ENCODE results near the gene PLEKHA7. TPM values are rescaled to one million over a fixed set of nuclear protein-coding genes. Genes with fewer than 3 reads are reported as not detected.

Gene PLEKHA7
- polyA plus RNA-seq, 4 donors = 28.1 to 69.3 (median 57.5) TPM

DNA sequence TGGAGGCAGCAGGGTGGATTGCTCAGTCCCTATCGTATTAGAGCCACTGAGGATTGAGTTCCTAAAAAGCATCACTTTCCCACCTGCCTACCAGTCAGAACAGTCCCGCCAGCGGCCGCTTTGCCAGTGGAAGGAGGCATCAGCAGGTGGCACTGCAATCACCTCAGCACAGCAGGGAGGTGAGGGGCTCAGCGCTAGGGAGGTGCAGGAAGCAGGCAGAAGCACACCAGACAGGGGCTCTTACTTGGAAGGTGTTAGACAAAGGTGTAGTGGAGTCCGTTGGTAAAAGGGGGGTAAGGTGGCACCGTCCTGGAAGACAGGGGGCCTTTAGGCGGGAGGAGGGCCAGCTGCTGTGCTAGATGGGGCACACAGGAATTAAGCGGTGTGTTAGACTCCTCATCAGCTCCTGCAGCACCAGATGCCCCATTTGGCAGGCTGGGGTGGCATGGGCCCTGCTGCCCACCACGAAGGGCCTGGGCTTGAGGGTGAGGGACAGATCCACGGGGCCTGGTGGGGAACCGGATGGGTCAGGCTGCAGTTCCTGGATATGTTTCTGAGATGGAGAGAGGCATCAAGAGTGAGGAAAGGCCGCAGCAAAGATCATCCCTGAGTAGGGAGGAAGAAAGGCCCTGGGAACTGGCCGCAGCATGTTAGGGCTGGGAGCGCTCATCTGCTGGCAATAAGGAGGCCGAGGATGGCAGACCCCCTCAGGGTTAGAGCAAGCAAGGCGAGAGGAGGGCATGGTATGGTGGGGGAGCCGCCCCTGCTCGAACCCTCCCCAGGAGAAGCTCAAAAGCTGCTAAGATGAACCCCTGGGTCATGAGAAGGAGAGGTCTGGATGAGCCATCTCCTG, 233.3 kb downstream of the PLEKHA7 start:
- FAIRE-seq (no peak), DNase-seq (no peak)
- Histone ChIP-seq H3K27ac (ENCODE audit: low read depth in 1 of 3, low read length in 2 of 3) (no peak overlapping the region), H3K9me3 (ENCODE audit: control insufficient read depth in 2 of 2, insufficient read depth in 1 of 2, low read depth in 1 of 2, low read length in 1 of 2) (no peaks in the 10 kb centered on the region), H3K27me3 (ENCODE audit: control insufficient read depth in 3 of 3, insufficient read depth in 3 of 3, low read length in 3 of 3) (no peaks in the 10 kb centered on the region), H3K4me3 (ENCODE audit: low read depth in 1 of 3, low read length in 3 of 3) (no peak overlapping the region), H3K4me1 (ENCODE audit: control insufficient read depth in 3 of 3, insufficient read depth in 2 of 3, low read depth in 1 of 3, low read length in 2 of 3) (peaks cover 0 to 7% (median 0%) of the 10 kb centered on the region in 3 donors), H3K36me3 (ENCODE audit: control insufficient read depth in 3 of 3, insufficient read depth in 2 of 3, low read depth in 1 of 3, low read length in 3 of 3) (peaks cover 0 to 87% (median 15%) of the 10 kb centered on the region in 3 donors)
- WGBS, 3 donors = 89 to 91% (median 90%) methylated on average over 19 of the region's 19 CpGs

- 92 to 97% (median 95%) methylated on average over 2 of the region's 2 CpGs for WGBS, 3 donors
- Histone ChIP-seq H3K9me3 (ENCODE audit: control insufficient read depth in 2 of 2, insufficient read depth in 1 of 2, low read depth in 1 of 2, low read length in 1 of 2) (no peaks in the 10 kb centered on the region), H3K36me3 (ENCODE audit: control insufficient read depth in 3 of 3, insufficient read depth in 2 of 3, low read depth in 1 of 3, low read length in 3 of 3) (peaks cover 0 to 85% (median 17%) of the 10 kb centered on the region in 3 donors), H3K4me3 (ENCODE audit: low read depth in 1 of 3, low read length in 3 of 3) (no peak overlapping the region), H3K27ac (ENCODE audit: low read depth in 1 of 3, low read length in 2 of 3) (no peak overlapping the region), H3K27me3 (ENCODE audit: control insufficient read depth in 3 of 3, insufficient read depth in 3 of 3, low read length in 3 of 3) (no peaks in the 10 kb centered on the region), H3K4me1 (ENCODE audit: control insufficient read depth in 3 of 3, insufficient read depth in 2 of 3, low read depth in 1 of 3, low read length in 2 of 3) (peaks cover 0 to 3% (median 0%) of the 10 kb centered on the region in 3 donors)
- DNase-seq = no peak
- no peak for FAIRE-seq
Observed at GRCh38 chr11:16780146-16780545, 234.1 kb downstream of the PLEKHA7 start.

DNA sequence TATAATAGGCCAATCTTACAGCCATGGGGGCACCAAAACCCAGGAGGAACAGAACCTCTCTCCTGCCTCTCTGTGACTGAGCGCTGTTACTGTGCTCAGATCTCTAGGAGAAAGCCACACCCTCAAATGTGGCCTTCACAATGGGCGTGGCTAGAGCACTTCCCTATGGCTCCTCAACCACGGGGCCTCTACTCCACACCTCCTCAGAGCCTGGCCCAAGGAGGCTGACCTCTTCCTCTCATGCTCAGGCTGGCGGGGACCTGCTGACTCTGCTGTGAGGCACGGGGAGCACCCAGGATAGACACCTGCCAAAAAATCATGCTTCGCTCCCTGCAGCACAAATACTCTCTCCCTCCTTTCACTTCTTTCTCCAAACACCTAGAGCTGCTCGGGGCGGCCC, 234.8 kb downstream of the PLEKHA7 start:
- Histone ChIP-seq H3K36me3 (ENCODE audit: control insufficient read depth in 3 of 3, insufficient read depth in 2 of 3, low read depth in 1 of 3, low read length in 3 of 3) (peaks cover 0 to 84% (median 17%) of the 10 kb centered on the region in 3 donors), H3K4me3 (ENCODE audit: low read depth in 1 of 3, low read length in 3 of 3) (no peak overlapping the region), H3K27ac (ENCODE audit: low read depth in 1 of 3, low read length in 2 of 3) (no peak overlapping the region), H3K4me1 (ENCODE audit: control insufficient read depth in 3 of 3, insufficient read depth in 2 of 3, low read depth in 1 of 3, low read length in 2 of 3) (peaks cover 0 to 5% (median 0%) of the 10 kb centered on the region in 3 donors), H3K9me3 (ENCODE audit: control insufficient read depth in 2 of 2, insufficient read depth in 1 of 2, low read depth in 1 of 2, low read length in 1 of 2) (no peaks in the 10 kb centered on the region), H3K27me3 (ENCODE audit: control insufficient read depth in 3 of 3, insufficient read depth in 3 of 3, low read length in 3 of 3) (no peaks in the 10 kb centered on the region)
- FAIRE-seq (no peak), DNase-seq (peak; percentile 53 to 69)
- 69 to 76% (median 73%) methylated on average over 8 of the region's 8 CpGs for WGBS, 3 donors

DNA sequence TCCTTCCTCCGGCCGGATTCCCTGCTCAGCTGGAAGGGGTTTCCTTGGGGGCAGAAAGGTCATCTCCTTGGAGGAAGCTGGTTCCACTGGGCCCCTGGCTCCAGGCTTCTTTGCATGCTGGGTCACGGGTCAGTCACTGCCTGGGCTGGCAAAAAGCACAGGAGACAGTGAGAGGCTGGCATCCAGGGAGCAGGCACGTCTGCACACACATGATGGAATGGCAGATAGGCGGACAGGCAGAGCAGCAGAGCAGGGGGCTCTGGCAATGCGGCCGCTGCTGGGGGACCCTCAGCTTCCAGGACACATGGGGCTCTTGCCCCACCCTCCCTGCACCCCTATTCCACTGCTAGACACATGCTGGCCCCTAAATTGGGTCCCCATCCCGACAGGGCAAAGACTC, 235.3 kb downstream of the PLEKHA7 start:
- Histone ChIP-seq H3K4me1 (ENCODE audit: control insufficient read depth in 3 of 3, insufficient read depth in 2 of 3, low read depth in 1 of 3, low read length in 2 of 3) (peaks cover 0 to 5% (median 0%) of the 10 kb centered on the region in 3 donors), H3K4me3 (ENCODE audit: low read depth in 1 of 3, low read length in 3 of 3) (no peak overlapping the region), H3K36me3 (ENCODE audit: control insufficient read depth in 3 of 3, insufficient read depth in 2 of 3, low read depth in 1 of 3, low read length in 3 of 3) (peaks cover 0 to 84% (median 17%) of the 10 kb centered on the region in 3 donors), H3K27ac (ENCODE audit: low read depth in 1 of 3, low read length in 2 of 3) (no peak overlapping the region), H3K9me3 (ENCODE audit: control insufficient read depth in 2 of 2, insufficient read depth in 1 of 2, low read depth in 1 of 2, low read length in 1 of 2) (no peaks in the 10 kb centered on the region), H3K27me3 (ENCODE audit: control insufficient read depth in 3 of 3, insufficient read depth in 3 of 3, low read length in 3 of 3) (no peaks in the 10 kb centered on the region)
- FAIRE-seq (no peak), DNase-seq (no peak)
- 83 to 91% (median 88%) methylated on average over 8 of the region's 8 CpGs for WGBS, 3 donors

DNA sequence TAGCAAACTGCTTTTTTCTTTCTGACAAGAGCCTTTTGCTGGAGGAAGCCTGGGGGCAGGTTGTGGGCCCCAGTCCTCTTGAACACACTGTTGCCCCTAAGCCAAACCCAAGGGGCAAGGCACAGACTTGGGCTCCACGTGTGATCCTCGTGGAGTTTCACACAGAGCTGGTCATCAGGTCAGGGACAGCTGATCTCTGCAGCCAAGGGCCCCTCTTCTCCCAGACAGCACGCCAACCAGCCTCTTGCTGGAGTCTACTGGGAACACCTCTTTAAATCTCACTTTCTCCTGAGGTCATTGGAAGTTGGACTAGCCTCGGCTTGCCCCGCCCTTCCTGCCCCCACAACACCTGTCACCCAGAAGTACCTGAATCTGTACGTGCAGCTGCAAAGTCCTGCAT, 235.9 kb downstream of the PLEKHA7 start:
- Histone ChIP-seq H3K36me3 (ENCODE audit: control insufficient read depth in 3 of 3, insufficient read depth in 2 of 3, low read depth in 1 of 3, low read length in 3 of 3) (peaks cover 0 to 81% (median 17%) of the 10 kb centered on the region in 3 donors), H3K4me3 (ENCODE audit: low read depth in 1 of 3, low read length in 3 of 3) (no peak overlapping the region), H3K27ac (ENCODE audit: low read depth in 1 of 3, low read length in 2 of 3) (no peak overlapping the region), H3K4me1 (ENCODE audit: control insufficient read depth in 3 of 3, insufficient read depth in 2 of 3, low read depth in 1 of 3, low read length in 2 of 3) (peaks cover 0 to 5% (median 0%) of the 10 kb centered on the region in 3 donors), H3K9me3 (ENCODE audit: control insufficient read depth in 2 of 2, insufficient read depth in 1 of 2, low read depth in 1 of 2, low read length in 1 of 2) (no peaks in the 10 kb centered on the region), H3K27me3 (ENCODE audit: control insufficient read depth in 3 of 3, insufficient read depth in 3 of 3, low read length in 3 of 3) (no peaks in the 10 kb centered on the region)
- whole genome bisulfite sequencing, 3 donors = 47 to 80% (median 60%) methylated on average over 6 of the region's 6 CpGs
- DNase-seq (no peak), FAIRE-seq (no peak)

- DNase-seq (no peak), FAIRE-seq (no peak)
- Histone ChIP-seq H3K4me1 (ENCODE audit: control insufficient read depth in 3 of 3, insufficient read depth in 2 of 3, low read depth in 1 of 3, low read length in 2 of 3) (peaks cover 0 to 5% (median 0%) of the 10 kb centered on the region in 3 donors), H3K36me3 (ENCODE audit: control insufficient read depth in 3 of 3, insufficient read depth in 2 of 3, low read depth in 1 of 3, low read length in 3 of 3) (peaks cover 0 to 79% (median 13%) of the 10 kb centered on the region in 3 donors), H3K9me3 (ENCODE audit: control insufficient read depth in 2 of 2, insufficient read depth in 1 of 2, low read depth in 1 of 2, low read length in 1 of 2) (no peaks in the 10 kb centered on the region), H3K4me3 (ENCODE audit: low read depth in 1 of 3, low read length in 3 of 3) (no peak overlapping the region), H3K27ac (ENCODE audit: low read depth in 1 of 3, low read length in 2 of 3) (no peak overlapping the region), H3K27me3 (ENCODE audit: control insufficient read depth in 3 of 3, insufficient read depth in 3 of 3, low read length in 3 of 3) (no peaks in the 10 kb centered on the region)
- 82 to 92% (median 90%) methylated on average over 3 of the region's 3 CpGs for whole genome bisulfite sequencing, 3 donors
Observed at GRCh38 chr11:16777613-16777975, 236.6 kb downstream of the PLEKHA7 start.

DNA sequence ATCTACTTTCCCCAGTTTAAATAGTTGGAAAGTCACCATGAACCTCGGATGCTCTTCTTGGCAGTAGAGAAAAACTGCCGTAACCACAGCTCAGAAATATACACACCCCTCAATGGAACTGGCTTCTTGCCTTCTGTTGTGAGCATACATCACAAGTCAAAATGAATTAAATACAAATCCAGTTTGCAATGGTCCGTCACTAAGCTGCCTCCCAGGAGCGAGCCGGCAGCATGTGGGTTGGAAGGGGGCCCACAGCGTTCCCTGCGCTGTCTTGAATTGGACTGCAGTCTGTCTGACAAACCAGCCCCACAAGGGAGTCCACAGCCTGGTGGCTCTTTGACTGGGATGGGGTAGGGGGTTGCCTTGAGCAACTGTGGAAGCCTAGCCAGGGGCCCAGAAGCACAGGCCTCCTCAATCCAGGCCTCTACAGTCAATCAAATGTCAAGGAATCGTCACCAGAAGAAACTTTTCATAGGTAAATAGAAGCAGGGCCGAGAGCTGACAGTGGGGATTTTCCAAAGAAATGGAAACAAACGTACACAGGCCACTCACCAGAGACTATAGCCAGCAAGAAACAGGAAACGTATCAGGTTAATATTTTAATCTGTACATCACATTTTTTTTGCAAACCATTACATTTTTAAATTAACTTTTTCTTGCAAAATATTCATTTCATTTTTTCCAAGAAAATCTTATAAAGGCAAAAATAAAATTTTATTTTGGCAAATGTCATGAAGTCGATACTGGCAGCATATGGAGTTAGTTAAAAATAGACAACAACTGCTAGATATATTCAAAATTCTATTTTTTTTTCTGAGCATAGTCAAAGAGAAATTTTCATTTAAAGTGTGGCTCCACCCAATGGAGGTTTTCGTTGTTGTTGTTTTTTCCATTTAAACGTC, 237.3 kb downstream of the PLEKHA7 start:
- no peak overlapping the region for H3K27ac ChIP-seq (ENCODE audit: low read depth in 1 of 3, low read length in 2 of 3)
- 67 to 86% (median 83%) methylated on average over 14 of the region's 14 CpGs for WGBS, 3 donors
- H3K4me1 ChIP-seq (ENCODE audit: control insufficient read depth in 3 of 3, insufficient read depth in 2 of 3, low read depth in 1 of 3, low read length in 2 of 3) = peaks cover 0 to 2% (median 0%) of the 10 kb centered on the region in 3 donors
- no peak for DNase-seq
- H3K4me3 ChIP-seq (ENCODE audit: low read depth in 1 of 3, low read length in 3 of 3) = no peak overlapping the region
- H3K36me3 ChIP-seq (ENCODE audit: control insufficient read depth in 3 of 3, insufficient read depth in 2 of 3, low read depth in 1 of 3, low read length in 3 of 3) = peaks cover 0 to 73% (median 12%) of the 10 kb centered on the region in 3 donors
- H3K27me3 ChIP-seq (ENCODE audit: control insufficient read depth in 3 of 3, insufficient read depth in 3 of 3, low read length in 3 of 3) = no peaks in the 10 kb centered on the region
- FAIRE-seq = no peak
- H3K9me3 ChIP-seq (ENCODE audit: control insufficient read depth in 2 of 2, insufficient read depth in 1 of 2, low read depth in 1 of 2, low read length in 1 of 2) = no peaks in the 10 kb centered on the region

GRCh38 chr11:16775614-16776283, 238.5 kb downstream of the PLEKHA7 start:
- WGBS, 3 donors = 85 to 88% (median 87%) methylated on average over 16 of the region's 16 CpGs
- DNase-seq = no peak
- H3K4me3 ChIP-seq (ENCODE audit: low read depth in 1 of 3, low read length in 3 of 3) = no peak overlapping the region
- H3K36me3 ChIP-seq (ENCODE audit: control insufficient read depth in 3 of 3, insufficient read depth in 2 of 3, low read depth in 1 of 3, low read length in 3 of 3) = peaks cover 0 to 61% (median 7%) of the 10 kb centered on the region in 3 donors
- H3K27ac ChIP-seq (ENCODE audit: low read depth in 1 of 3, low read length in 2 of 3) = no peak overlapping the region
- H3K9me3 ChIP-seq (ENCODE audit: control insufficient read depth in 2 of 2, insufficient read depth in 1 of 2, low read depth in 1 of 2, low read length in 1 of 2) = no peaks in the 10 kb centered on the region
- peaks cover 0 to 2% (median 0%) of the 10 kb centered on the region in 3 donors for H3K4me1 ChIP-seq (ENCODE audit: control insufficient read depth in 3 of 3, insufficient read depth in 2 of 3, low read depth in 1 of 3, low read length in 2 of 3)
- FAIRE-seq = no peak
- H3K27me3 ChIP-seq (ENCODE audit: control insufficient read depth in 3 of 3, insufficient read depth in 3 of 3, low read length in 3 of 3) = no peaks in the 10 kb centered on the region
